ENCODE data around the gene FAM174C. TPM values are rescaled to one million over a fixed set of nuclear protein-coding genes. Genes with fewer than 3 reads are reported as not detected.

Gene FAM174C
- total RNA-seq, result 28.9 and 36.4 TPM in 2 replicates

GRCh38 chr19:1275260-1275975 is at the start of gene FAM174C:
TSS of gene FAM174C (plus strand) at chr19:1275530. CDS start at chr19:1275550, 20 bp downstream.

GRCh38 chr19:1237754-1238368 is 37.5 kb upstream of the FAM174C start, which contains the start of gene CBARP:
TSS of gene CBARP (minus strand) at chr19:1238005. CDS start at chr19:1236100, 1,905 bp downstream.

GRCh38 chr19:1241417-1242095 is 33.8 kb upstream of the FAM174C start, which contains the start of gene ATP5F1D:
TSS of gene ATP5F1D (plus strand) at chr19:1241751. CDS start at chr19:1241851, 100 bp downstream.

GRCh38 chr19:1248139-1248785 is 27.1 kb upstream of the FAM174C start, which contains the start of gene MIDN:
TSS of gene MIDN (plus strand) at chr19:1248583. CDS start at chr19:1250297, 1,714 bp downstream.

GRCh38 chr19:1269065-1269477 is 6.3 kb upstream of the FAM174C start, which contains the start of gene CIRBP:
TSS of gene CIRBP (plus strand) at chr19:1269332. CDS start at chr19:1270934, 1,602 bp downstream.

GRCh38 chr19:1285737-1286360 is 10.5 kb downstream of the FAM174C start, which contains the start of gene EFNA2:
TSS of gene EFNA2 (plus strand) at chr19:1285873. CDS start at chr19:1286169, 296 bp downstream.

Other genes starting within 250 kb of the FAM174C start
- gene CNN2, start 248.9 kb upstream of the FAM174C start, total RNA-seq, result 122 and 131 TPM in 2 replicates
- gene ABCA7, start 235.4 kb upstream of the FAM174C start, total RNA-seq, result 4.0 and 4.3 TPM in 2 replicates
- 0.78 and 1.5 TPM in 2 replicates for gene ARHGAP45, start 208.4 kb upstream of the FAM174C start, total RNA-seq
- 84.5 and 113 TPM in 2 replicates for gene POLR2E, start 180.2 kb upstream of the FAM174C start, total RNA-seq
- 326 and 402 TPM in 2 replicates for gene GPX4, start 171.5 kb upstream of the FAM174C start, total RNA-seq
- 44.4 and 46.3 TPM in 2 replicates for gene SBNO2, start 101.3 kb upstream of the FAM174C start, total RNA-seq
- 58.4 and 85.0 TPM in 2 replicates for gene STK11, start 69.8 kb upstream of the FAM174C start, total RNA-seq
- 2.9 and 4.7 TPM in 2 replicates for gene CBARP, start 37.5 kb upstream of the FAM174C start, total RNA-seq
- 25.4 and 32.7 TPM in 2 replicates for gene ATP5F1D, start 33.8 kb upstream of the FAM174C start, total RNA-seq
- gene MIDN, start 26.9 kb upstream of the FAM174C start, total RNA-seq, result 15.8 and 21.9 TPM in 2 replicates
- gene CIRBP, start 6.2 kb upstream of the FAM174C start, total RNA-seq, result 99.2 and 106 TPM in 2 replicates
- not detected in 2 replicates for gene EFNA2, start 10.3 kb downstream of the FAM174C start, total RNA-seq
- gene NDUFS7, start 108.4 kb downstream of the FAM174C start, total RNA-seq, result 57.5 and 71.7 TPM in 2 replicates
- gene GAMT, start 126.0 kb downstream of the FAM174C start, total RNA-seq, result 23.9 and 42.6 TPM in 2 replicates
- gene DAZAP1, start 132.1 kb downstream of the FAM174C start, total RNA-seq, result 49.6 and 88.9 TPM in 2 replicates
- 481 and 668 TPM in 2 replicates for gene RPS15, start 162.9 kb downstream of the FAM174C start, total RNA-seq
- gene APC2, start 174.6 kb downstream of the FAM174C start, total RNA-seq, result under 0.01 and 0.37 TPM in 2 replicates
- gene C19orf25, start 203.7 kb downstream of the FAM174C start, total RNA-seq, result 19.1 and 27.8 TPM in 2 replicates
- gene PCSK4, start 214.8 kb downstream of the FAM174C start, total RNA-seq, result 0.78 and 1.8 TPM in 2 replicates
- gene REEP6, start 215.7 kb downstream of the FAM174C start, total RNA-seq, result 1.2 and 2.6 TPM in 2 replicates
- 1.6 and 2.2 TPM in 2 replicates for gene ADAMTSL5, start 237.5 kb downstream of the FAM174C start, total RNA-seq
- gene PLK5, start 248.5 kb downstream of the FAM174C start, total RNA-seq, result not detected in 2 replicates

All from subcutaneous preadipocyte (primary cell).